ENCODE measurements around the gene UPB1.
"Not testable (repeated sequence)": the region's sequence is repeated elsewhere in the genome, so short reads cannot be mapped to it uniquely, and the experiment has no call there.

Gene UPB1

GRCh38 chr22:24504956-24505736, 10.0 kb downstream of the UPB1 start:
- DNase-seq = no peak

GRCh38 chr22:24506802-24507438, 11.8 kb downstream of the UPB1 start:
- no peak for DNase-seq

- no peak for DNase-seq
Measured at GRCh38 chr22:24507716-24508115, 12.6 kb downstream of the UPB1 start.

- DNase-seq = no peak
Measured at GRCh38 chr22:24510637-24511625, 15.8 kb downstream of the UPB1 start.

- no peak for DNase-seq
Measured at GRCh38 chr22:24512043-24512442, 16.9 kb downstream of the UPB1 start.

- DNase-seq = no peak
Measured at GRCh38 chr22:24513378-24514240, 18.5 kb downstream of the UPB1 start.

GRCh38 chr22:24514241-24515026, 19.3 kb downstream of the UPB1 start:
- DNase-seq = no peak

- no peak for DNase-seq
Measured at GRCh38 chr22:24515027-24515338, 19.9 kb downstream of the UPB1 start.

GRCh38 chr22:24516301-24516737, 21.2 kb downstream of the UPB1 start:
- DNase-seq = no peak

- no peak for DNase-seq
Measured at GRCh38 chr22:24517446-24517845, 22.3 kb downstream of the UPB1 start.

GRCh38 chr22:24518228-24518627, 23.1 kb downstream of the UPB1 start:
- no peak for DNase-seq

- no peak for DNase-seq
Measured at GRCh38 chr22:24518771-24519485, 23.8 kb downstream of the UPB1 start.

GRCh38 chr22:24519496-24519895, 24.4 kb downstream of the UPB1 start:
- no peak for DNase-seq

GRCh38 chr22:24521791-24522245, 26.7 kb downstream of the UPB1 start:
- DNase-seq = peak; percentile 44

- no peak for DNase-seq
Measured at GRCh38 chr22:24523873-24524272, 28.7 kb downstream of the UPB1 start.

- peak; percentile 80 for DNase-seq
Measured at GRCh38 chr22:24525416-24526037, 30.4 kb downstream of the UPB1 start.

GRCh38 chr22:24526191-24526590, 31.1 kb downstream of the UPB1 start:
- no peak for DNase-seq

GRCh38 chr22:24529898-24530297, 34.8 kb downstream of the UPB1 start:
- no peak for DNase-seq

GRCh38 chr22:24530968-24531367, 35.8 kb downstream of the UPB1 start:
- DNase-seq = not testable (repeated sequence)

GRCh38 chr22:24532075-24532474, 36.9 kb downstream of the UPB1 start:
- DNase-seq = no peak

Measured in CD4-positive, alpha-beta T cell treated with Interleukin-12 subunit alpha and Interleukin-12 subunit beta, for 1 hour (primary cell).